Memory B cell (primary cell): ENCODE data around the gene NOG.

Source experiments
- ATAC-seq: fragments of 150-1000 bp; cut with Tn5 transposase; 2 replicates; pipeline ENCODE4 v1.10.0; 2021; ENCODE audit warnings: low read depth, mild to moderate bottlenecking, moderate library complexity
- DNase-seq, 2 donors: peaks; one replicate each; pipeline ENCODE4 v3.0.0; 2022; ENCODE audit warnings: low spot score in 2 of 2
- H3K27ac Mint-ChIP-seq: one replicate; pipeline ENCODE4 v1.8.0; 2022; ENCODE audit warnings: mild to moderate bottlenecking, moderate library complexity, mixed read lengths
- H3K27me3 Mint-ChIP-seq: one replicate; pipeline ENCODE4 v1.8.0; 2022; ENCODE audit warnings: mixed read lengths
- H3K36me3 Mint-ChIP-seq: one replicate; pipeline ENCODE4 v1.8.0; 2022; ENCODE audit warnings: mild to moderate bottlenecking, mixed read lengths
- H3K4me1 Mint-ChIP-seq: one replicate; pipeline ENCODE4 v1.8.0; 2022; ENCODE audit warnings: mixed read lengths
- H3K4me3 Mint-ChIP-seq: one replicate; pipeline ENCODE4 v1.8.0; 2022; ENCODE audit warnings: mild to moderate bottlenecking, moderate library complexity, mixed read lengths
- H3K9me3 Mint-ChIP-seq: one replicate; pipeline ENCODE4 v1.8.0; 2022; ENCODE audit warnings: mixed read lengths

Gene NOG

DNA sequence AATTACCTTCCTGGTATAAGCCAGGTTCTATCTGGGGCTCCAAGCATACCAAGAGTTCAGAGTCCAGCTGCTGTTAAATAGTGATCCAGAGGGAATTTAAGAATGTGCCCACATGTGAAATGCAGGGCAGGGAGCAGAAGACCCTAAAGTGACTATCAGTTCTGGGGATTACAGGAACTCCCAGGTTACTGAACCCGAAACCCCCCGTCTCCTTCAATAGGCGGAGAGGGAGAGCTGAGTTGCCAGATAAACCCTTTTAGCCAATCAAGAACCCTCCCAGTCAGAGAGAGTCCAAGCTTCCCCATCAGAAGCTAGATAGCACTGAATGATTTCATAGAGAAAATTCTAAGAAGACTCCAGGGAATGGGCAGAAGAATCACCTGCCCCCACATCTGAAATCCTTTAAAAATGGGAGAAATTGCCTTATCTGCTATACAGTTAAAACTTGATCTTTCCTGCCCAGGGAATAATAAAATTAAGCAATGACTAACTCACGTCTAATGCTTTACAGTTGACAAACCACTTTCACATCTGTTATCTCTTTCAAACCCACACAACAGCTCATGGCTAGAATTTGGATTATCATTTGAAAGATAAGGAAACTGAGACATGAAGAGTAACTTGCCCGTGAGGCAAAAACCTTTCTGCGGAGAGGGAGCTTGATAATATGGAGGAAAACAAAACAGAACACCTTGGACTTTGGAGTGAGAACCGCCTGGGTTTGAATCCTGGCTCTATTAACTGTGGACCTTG, 10.2 kb downstream of the NOG start:
- no peaks in the 10 kb centered on the region for H3K4me1 Mint-ChIP-seq

DNA sequence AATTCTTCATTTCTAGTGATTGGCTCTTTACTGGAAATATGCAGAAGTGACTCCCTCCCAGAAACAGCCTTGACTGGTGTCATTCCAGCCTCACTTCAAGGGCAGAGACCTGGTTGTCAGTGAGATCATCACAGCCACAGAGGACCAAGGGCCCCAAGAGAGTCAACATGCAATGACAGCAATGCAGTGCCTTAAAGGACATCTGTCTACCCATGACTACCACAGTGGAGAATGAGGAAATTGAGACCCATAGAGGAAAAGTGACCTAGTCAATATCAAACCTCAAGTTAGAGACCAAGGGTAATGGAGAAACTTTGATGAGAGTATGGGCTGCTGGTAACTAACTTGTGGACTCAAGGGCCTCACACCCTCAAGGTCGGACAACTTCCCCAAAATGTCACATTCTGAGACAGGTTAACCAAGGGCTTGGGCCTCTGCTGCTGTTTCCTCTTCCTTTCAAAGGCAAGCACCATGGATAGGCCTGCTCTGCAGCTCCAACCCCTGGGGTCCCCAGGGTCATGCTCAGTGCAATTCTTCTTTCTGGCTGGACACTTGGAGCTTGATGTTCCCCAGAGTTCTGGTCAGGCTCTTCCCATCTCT, 11.3 kb downstream of the NOG start:
- Mint-ChIP-seq H3K4me3 (no peak overlapping the region), H3K36me3 (no peaks in the 10 kb centered on the region), H3K27ac (no peak overlapping the region), H3K4me1 (no peaks in the 10 kb centered on the region), H3K27me3 (peaks cover 11% of the 10 kb centered on the region), H3K9me3 (no peaks in the 10 kb centered on the region)
- DNase-seq = no peak
- no peak for ATAC-seq

More for the DNA sequence above, 10.2 kb downstream of the NOG start:
- no peak overlapping the region for H3K4me3 Mint-ChIP-seq
- no peak for ATAC-seq
- no peak overlapping the region for H3K27ac Mint-ChIP-seq
- H3K27me3 Mint-ChIP-seq = peaks cover 19% of the 10 kb centered on the region
- H3K36me3 Mint-ChIP-seq = no peaks in the 10 kb centered on the region
- H3K9me3 Mint-ChIP-seq = no peaks in the 10 kb centered on the region
- DNase-seq = no peak

DNA sequence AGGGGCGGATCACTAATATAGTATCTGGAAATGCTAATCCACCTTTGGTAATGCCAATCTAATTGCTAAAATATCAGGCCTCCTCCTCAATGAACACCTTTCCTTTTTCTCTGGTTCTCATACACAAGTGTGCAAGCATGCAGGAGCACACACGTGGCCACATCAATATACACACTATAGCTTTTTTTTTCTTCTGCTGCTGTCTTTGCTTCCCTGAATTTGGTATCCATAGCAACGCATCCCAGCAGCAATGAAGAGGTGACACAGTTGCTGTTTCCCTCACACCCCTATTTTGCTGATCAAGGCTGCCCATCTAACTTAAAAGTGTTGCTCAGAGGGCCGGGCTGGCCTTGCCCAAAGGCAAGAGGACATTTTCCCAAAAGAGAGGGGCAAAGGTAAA, 15.4 kb downstream of the NOG start:
- Mint-ChIP-seq H3K27ac (no peak overlapping the region), H3K4me3 (no peak overlapping the region), H3K27me3 (peaks cover 16% of the 10 kb centered on the region), H3K9me3 (no peaks in the 10 kb centered on the region), H3K36me3 (no peaks in the 10 kb centered on the region), H3K4me1 (no peaks in the 10 kb centered on the region)
- ATAC-seq = no peak
- no peak for DNase-seq

DNA sequence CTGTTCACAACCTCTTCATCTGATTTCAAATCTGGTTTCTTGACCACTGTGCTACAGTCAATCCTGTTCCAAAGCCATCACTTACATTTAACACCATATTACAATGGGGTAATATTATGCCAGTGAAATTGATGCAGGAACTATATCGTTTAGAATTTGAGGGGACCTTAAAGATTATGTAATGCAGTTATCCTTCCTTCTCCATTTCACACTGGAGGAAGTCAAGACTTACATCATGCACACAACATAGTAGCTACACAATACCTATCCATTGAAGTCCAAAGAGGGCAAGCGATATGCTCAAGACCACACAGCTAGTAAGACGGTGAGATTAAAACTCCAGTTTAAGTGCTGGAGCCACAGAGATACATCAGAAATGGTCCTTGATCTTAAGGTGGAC, 16.8 kb downstream of the NOG start:
- no peaks in the 10 kb centered on the region for H3K9me3 Mint-ChIP-seq
- DNase-seq (no peak), ATAC-seq (no peak)
- no peaks in the 10 kb centered on the region for H3K36me3 Mint-ChIP-seq
- H3K27ac Mint-ChIP-seq = no peak overlapping the region
- H3K4me3 Mint-ChIP-seq = no peak overlapping the region
- H3K4me1 Mint-ChIP-seq = no peaks in the 10 kb centered on the region
- H3K27me3 Mint-ChIP-seq = peaks cover 18% of the 10 kb centered on the region

DNA sequence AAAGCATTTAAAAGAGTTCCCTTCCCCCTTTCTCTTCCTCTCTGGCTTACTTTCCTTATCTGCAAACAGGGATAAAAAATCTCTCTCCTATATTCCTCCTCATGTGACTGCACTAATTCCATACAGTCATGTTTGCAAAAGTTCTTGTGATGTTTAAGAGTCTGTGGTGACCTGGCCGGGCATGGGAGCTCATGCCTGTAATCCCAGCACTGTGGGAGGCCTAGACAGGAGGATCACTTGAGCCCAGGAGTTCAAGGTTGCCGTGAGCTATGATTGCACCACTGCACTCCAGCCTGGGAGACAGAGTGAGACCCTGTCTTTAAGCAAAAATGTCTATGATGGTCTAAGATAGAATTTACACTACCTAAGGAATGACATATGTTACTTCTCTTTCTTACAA, 19.6 kb downstream of the NOG start:
- Mint-ChIP-seq H3K4me1 (no peaks in the 10 kb centered on the region), H3K4me3 (no peak overlapping the region), H3K9me3 (no peaks in the 10 kb centered on the region), H3K27me3 (peaks cover 14% of the 10 kb centered on the region), H3K36me3 (no peaks in the 10 kb centered on the region), H3K27ac (no peak overlapping the region)
- ATAC-seq (no peak), DNase-seq (no peak)

DNA sequence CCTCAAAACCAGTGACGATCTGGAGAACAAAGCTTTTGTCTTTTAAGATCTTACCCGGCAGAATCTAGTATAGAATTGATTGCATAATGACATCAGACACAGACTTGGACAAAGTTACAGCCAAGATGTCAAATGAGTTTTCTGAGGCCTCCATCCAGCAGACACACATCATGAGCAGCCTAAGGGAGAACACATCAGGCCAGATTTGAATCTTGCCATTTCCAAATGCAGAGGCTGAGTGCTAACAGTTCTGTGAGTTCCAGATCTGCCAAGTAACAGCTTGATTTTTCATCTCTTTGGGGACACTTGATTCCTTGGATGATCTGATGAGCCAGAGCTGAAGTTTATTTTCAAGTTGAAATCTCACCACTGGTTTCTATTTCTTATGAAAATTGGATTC, 21.0 kb downstream of the NOG start:
- Mint-ChIP-seq H3K9me3 (no peaks in the 10 kb centered on the region), H3K4me1 (no peaks in the 10 kb centered on the region), H3K27me3 (peaks cover 11% of the 10 kb centered on the region), H3K36me3 (no peaks in the 10 kb centered on the region), H3K27ac (no peak overlapping the region), H3K4me3 (no peak overlapping the region)
- DNase-seq = no peak
- no peak for ATAC-seq

DNA sequence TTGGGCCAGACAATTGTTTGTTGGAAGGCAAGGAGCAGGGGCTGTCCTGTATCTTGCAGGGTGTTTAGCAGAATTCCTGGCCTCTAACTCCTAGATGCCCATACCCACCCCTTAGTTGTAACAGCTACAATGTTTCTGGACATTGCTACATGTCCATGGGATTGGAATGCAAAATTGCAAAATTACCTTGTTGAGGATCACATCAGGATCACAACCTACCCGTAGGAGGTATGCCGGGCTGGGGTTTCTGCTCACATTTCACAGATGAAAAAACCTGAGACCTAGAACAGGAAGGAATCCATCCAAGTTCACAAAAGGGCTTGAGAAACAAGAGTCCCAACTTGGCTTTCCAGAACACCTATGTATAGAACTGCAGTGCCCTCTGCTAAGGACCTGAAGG, 22.7 kb downstream of the NOG start:
- DNase-seq (no peak), ATAC-seq (no peak)
- no peaks in the 10 kb centered on the region for H3K4me1 Mint-ChIP-seq
- H3K36me3 Mint-ChIP-seq = no peaks in the 10 kb centered on the region
- no peak overlapping the region for H3K27ac Mint-ChIP-seq
- H3K9me3 Mint-ChIP-seq = no peaks in the 10 kb centered on the region
- H3K4me3 Mint-ChIP-seq = no peak overlapping the region
- peaks cover 3% of the 10 kb centered on the region for H3K27me3 Mint-ChIP-seq

DNA sequence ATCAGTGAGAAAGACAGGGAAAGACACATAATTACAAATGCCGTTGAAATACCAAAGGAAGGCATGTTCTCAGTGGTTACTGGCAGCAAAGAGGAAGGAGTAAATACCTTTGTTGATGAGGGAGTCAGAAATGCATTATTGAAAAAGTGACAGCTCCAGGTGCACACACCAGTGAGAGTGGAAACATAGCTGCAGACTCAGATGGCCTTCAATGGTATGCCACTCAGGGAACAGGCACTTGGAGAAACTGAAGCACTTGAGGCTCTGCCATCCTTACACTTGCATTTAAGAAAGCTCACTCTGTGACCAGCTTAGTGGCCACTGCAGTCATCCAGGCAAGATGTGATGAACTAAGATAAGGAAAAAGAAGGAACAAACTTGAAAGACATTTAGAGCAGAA, 29.9 kb downstream of the NOG start:
- H3K9me3 Mint-ChIP-seq = no peaks in the 10 kb centered on the region
- no peak for ATAC-seq
- no peaks in the 10 kb centered on the region for H3K36me3 Mint-ChIP-seq

DNA sequence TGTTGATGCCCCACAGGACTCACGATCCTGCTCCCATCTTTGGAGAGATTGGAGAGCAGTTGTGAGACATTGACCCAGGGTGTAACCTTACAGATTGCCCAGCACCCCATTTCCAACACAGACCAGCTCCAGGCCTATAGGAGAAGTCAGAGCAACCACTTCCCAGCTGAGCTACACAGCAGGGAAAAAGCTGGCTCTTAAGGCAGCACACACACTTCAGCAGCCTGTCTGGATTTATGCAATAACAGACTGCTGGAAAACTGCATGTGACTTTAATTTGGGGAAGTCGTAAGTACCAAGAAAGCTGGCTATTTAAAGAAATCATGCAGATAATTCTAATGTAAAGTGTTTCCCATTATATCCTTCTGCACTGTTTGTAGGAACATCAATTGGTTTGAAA, 30.8 kb downstream of the NOG start:
- DNase-seq = no peak
- no peak overlapping the region for H3K27ac Mint-ChIP-seq
- peaks cover 12% of the 10 kb centered on the region for H3K27me3 Mint-ChIP-seq
- H3K9me3 Mint-ChIP-seq = no peaks in the 10 kb centered on the region
- H3K4me1 Mint-ChIP-seq = no peaks in the 10 kb centered on the region
- no peaks in the 10 kb centered on the region for H3K36me3 Mint-ChIP-seq
- no peak overlapping the region for H3K4me3 Mint-ChIP-seq
- ATAC-seq = no peak

More for the DNA sequence above, 29.9 kb downstream of the NOG start:
- Mint-ChIP-seq H3K27ac (no peak overlapping the region), H3K4me3 (no peak overlapping the region), H3K4me1 (no peaks in the 10 kb centered on the region), H3K27me3 (peaks cover 10% of the 10 kb centered on the region)
- no peak for DNase-seq

DNA sequence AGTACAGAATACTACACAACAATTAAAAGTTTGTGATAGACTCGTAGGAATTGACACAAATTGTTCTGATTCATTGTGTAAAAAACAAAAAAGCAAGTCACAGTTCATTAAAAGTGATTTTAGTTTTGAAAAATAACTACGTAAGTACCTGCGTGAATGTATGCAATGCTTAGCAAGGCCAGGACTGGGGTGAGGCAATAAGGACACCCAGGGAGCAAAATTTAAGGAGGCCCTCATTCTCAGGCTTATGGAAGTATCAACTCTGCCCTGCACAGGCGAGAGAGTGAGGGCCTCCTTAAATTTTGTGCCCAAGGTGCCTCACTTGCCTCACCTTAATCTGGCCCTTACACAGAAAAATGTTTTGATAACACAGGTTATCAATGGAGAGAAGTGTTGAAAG, 31.4 kb downstream of the NOG start:
- Mint-ChIP-seq H3K27ac (no peak overlapping the region), H3K27me3 (peaks cover 12% of the 10 kb centered on the region), H3K4me1 (no peaks in the 10 kb centered on the region), H3K4me3 (no peak overlapping the region), H3K36me3 (no peaks in the 10 kb centered on the region), H3K9me3 (no peaks in the 10 kb centered on the region)
- ATAC-seq (no peak), DNase-seq (no peak)

DNA sequence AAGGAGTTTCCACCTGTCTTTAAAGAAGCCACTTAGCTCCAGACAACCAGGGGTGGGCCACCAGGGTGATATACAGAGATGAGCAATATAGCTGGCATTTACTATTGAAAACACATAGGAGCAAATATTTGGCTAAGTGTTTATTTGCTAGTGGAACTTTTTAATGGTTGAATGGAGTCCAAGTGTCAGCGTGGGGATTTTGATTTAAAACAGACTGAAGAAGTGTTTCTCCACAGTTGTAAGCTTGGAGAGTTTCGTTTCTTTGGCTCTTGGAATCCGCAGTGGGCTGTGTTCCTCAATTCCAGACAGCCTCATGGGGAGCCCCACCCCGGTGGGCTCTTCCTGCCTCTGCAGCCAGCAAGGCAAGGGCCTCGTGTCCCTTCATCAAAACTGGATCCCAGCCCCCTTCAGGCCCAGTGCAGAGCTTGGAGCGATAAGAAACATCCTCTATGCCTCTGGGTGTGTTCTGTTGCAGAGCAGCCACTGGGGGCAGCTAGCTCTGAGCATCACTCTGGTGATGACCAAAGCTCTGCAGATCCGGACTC, 36.1 kb downstream of the NOG start:
- H3K27me3 Mint-ChIP-seq = peaks cover 9% of the 10 kb centered on the region
- no peak overlapping the region for H3K4me3 Mint-ChIP-seq
- H3K9me3 Mint-ChIP-seq = no peaks in the 10 kb centered on the region
- H3K27ac Mint-ChIP-seq = no peak overlapping the region
- DNase-seq = no peak
- H3K4me1 Mint-ChIP-seq = no peaks in the 10 kb centered on the region
- H3K36me3 Mint-ChIP-seq = no peaks in the 10 kb centered on the region
- ATAC-seq = no peak

DNA sequence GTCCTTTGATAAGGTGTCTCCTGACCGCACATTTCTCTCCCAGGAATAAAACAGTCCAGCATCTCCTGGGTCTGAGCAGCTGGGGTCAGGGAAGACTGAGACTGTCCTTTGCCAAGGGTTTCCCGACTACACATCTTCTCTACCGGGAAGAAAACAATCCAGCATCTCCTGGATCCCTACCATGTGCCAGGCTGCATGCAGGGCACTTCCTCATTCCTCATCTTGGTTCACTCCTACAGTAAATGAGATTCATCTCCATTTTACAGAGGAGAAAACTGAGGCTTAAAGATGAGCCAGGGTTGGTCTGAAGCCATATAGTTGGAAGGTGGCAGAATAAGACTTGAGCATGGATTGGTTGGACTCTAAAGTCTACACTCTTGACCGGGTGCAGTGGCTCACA, 36.7 kb downstream of the NOG start:
- Mint-ChIP-seq H3K4me1 (no peaks in the 10 kb centered on the region), H3K36me3 (no peaks in the 10 kb centered on the region), H3K4me3 (no peak overlapping the region), H3K9me3 (no peaks in the 10 kb centered on the region), H3K27ac (no peak overlapping the region), H3K27me3 (peaks cover 9% of the 10 kb centered on the region)
- DNase-seq = no peak
- no peak for ATAC-seq

DNA sequence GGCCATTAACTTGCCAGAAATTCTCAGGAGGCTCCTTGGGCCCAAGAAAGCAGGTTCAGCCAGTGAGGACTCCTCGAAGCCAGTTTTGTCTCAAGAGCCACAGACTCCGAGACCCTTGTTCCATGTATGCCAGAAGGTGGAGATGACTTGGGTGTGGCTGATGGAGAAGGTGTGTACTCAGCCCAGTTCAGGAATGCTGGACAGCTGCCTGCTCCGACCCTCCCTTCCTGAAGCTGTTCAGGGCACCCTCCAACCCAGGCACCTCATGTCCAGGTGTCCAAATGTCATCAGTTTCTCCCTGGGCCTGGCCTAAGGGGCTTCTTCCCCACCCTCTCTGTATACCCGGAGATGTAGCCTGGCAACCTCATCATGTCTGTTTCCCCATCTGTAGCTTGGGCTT, 40.2 kb downstream of the NOG start:
- no peaks in the 10 kb centered on the region for H3K36me3 Mint-ChIP-seq
- H3K4me3 Mint-ChIP-seq = no peak overlapping the region
- ATAC-seq (no peak), DNase-seq (no peak)
- peaks cover 8% of the 10 kb centered on the region for H3K27me3 Mint-ChIP-seq
- no peak overlapping the region for H3K27ac Mint-ChIP-seq
- H3K4me1 Mint-ChIP-seq = no peaks in the 10 kb centered on the region
- H3K9me3 Mint-ChIP-seq = no peaks in the 10 kb centered on the region

DNA sequence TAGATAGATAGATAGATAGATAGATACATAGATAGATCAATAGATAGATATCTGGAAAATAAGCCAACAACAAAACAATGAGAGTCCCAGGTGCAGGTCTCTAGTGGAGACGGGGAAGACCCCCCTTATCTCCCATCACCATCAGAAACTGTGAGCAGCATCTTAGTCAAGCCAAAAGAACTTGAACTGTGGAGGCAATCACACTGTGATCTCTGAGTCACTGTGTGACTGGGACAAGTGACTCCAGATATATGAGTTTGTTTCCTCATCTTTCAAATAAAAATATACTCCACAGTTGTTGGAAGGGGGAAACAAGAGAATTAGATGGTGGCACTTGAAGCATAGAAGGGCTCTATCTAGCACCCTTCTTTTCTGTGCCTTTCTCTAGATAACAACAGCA, 42.1 kb downstream of the NOG start:
- Mint-ChIP-seq H3K9me3 (no peaks in the 10 kb centered on the region), H3K4me3 (no peak overlapping the region), H3K4me1 (no peaks in the 10 kb centered on the region), H3K36me3 (no peaks in the 10 kb centered on the region), H3K27me3 (peaks cover 7% of the 10 kb centered on the region), H3K27ac (no peak overlapping the region)
- ATAC-seq (no peak), DNase-seq (no peak)

DNA sequence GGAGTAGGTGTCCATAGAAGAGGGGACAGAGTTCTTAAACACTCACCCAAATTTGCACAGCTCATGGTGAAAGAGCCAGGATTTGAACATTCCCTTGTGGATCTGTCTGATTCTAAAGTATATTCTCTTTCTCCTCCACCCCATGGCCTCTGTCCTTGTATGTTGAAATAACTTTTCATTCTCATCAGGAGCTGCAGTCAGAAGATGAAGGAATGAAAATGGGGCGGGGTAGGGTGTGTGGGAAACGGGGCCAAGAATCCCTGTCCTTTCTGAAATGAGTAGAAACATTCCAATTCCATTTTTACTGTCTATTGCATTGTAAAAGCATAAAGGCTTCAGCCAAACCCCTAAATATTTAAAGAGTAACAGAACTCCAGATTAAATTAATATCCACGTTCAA, 42.8 kb downstream of the NOG start:
- Mint-ChIP-seq H3K27me3 (peaks cover 9% of the 10 kb centered on the region), H3K4me1 (no peaks in the 10 kb centered on the region), H3K27ac (no peak overlapping the region), H3K9me3 (no peaks in the 10 kb centered on the region), H3K4me3 (no peak overlapping the region), H3K36me3 (no peaks in the 10 kb centered on the region)
- no peak for ATAC-seq
- DNase-seq = no peak
